Gastrocnemius medialis (tissue), 4 donors: Measurements from ENCODE around the gene ZC3H4. TPM values are rescaled to one million over a fixed set of nuclear protein-coding genes. Genes with fewer than 3 reads are reported as not detected.

Source experiments
- ATAC-seq, 2 donors: fragments of 150-250 bp; one replicate each; pipeline ENCODE4 v1.9.1; 2016
- DNase-seq, 2 donors: peaks; one replicate each; pipeline ENCODE4 v3.0.0-alpha.2; 2019
- H3K27ac ChIP-seq, 4 donors: fragments of 200-600 bp; sonication (generic); 1 replicate in 1 of 4; 2 replicates in 3 of 4; pipeline ENCODE4 v1.5.1; 2016 to 2018; ENCODE audit warnings: mild to moderate bottlenecking in 2 of 4, moderate library complexity in 1 of 4
- H3K27me3 ChIP-seq, 3 donors: fragments of 200-600 bp; sonication (generic) in 2 of 3; 1 replicate in 1 of 3; 2 replicates in 2 of 3; pipeline versions ENCODE4 v1.5.1 to v1.6.0; 2016 to 2019; ENCODE audit warnings: mild to moderate bottlenecking in 1 of 3, moderate library complexity in 1 of 3
- H3K36me3 ChIP-seq, 2 donors: fragments of 200-600 bp; sonication (generic) in 1 of 2; one replicate each; pipeline ENCODE4 v1.5.1; 2017 to 2018
- H3K4me1 ChIP-seq, 2 donors: fragments of 200-600 bp; sonication (generic) in 1 of 2; one replicate each; pipeline ENCODE4 v1.5.1; 2016 to 2017; ENCODE audit warnings: mild to moderate bottlenecking in 2 of 2
- H3K4me3 ChIP-seq, 4 donors: fragments of 200-600 bp; sonication (generic) in 3 of 4; 1 replicate in 1 of 4; 2 replicates in 3 of 4; pipeline ENCODE4 v1.5.1; 2016 to 2019; ENCODE audit warnings: mild to moderate bottlenecking in 2 of 4
- H3K9me3 ChIP-seq, 3 donors: fragments of 200-600 bp; sonication (generic) in 2 of 3; 1 replicate in 1 of 3; 2 replicates in 2 of 3; pipeline ENCODE4 v1.5.1; 2016 to 2019
- POLR2A ChIP-seq, 2 donors: fragments of 450-650 bp; IDR thresholded peaks; one replicate each; pipeline ENCODE4 v1.6.1; 2017; ENCODE audit warnings: antibody characterized with exemption in 2 of 2, mild to moderate bottlenecking in 2 of 2, moderate library complexity in 2 of 2
- in situ Hi-C, 4 donors: fragments of 200-750 bp; cut with MboI; loops; one replicate each; pipeline versions ENCODE4 v1.15.0 to v1.8.0; 2017; ENCODE audit warnings: low sequenced_read_pairs in 4 of 4
- intact Hi-C: fragments of 100-400 bp; cut with DNase I; formaldehyde crosslinking; loops from one replicate; pipeline ENCODE4 v1.15.1; 2023; ENCODE audit warnings: low total_unique reads
- total RNA-seq, 4 donors: library from RNA; depleted of rRNA; stranded (reverse); fragments of >200 nt; gene quantifications; one replicate each; pipeline versions ENCODE4 v1.1.0 to v1.2.3, GENCODE V29; 2016
- TF ChIP-seq, protein P1 (sequence below), 5 experiments: fragments of 450-650 bp in 3 of 5; fragments of 200-600 bp in 2 of 5; sonication (generic) in 2 of 5; IDR thresholded peaks in 4 of 5; conservative IDR thresholded peaks in 1 of 5; 1 replicate in 4 of 5; 2 replicates in 1 of 5; pipeline ENCODE4 v1.5.1; 2016 to 2019; ENCODE audit warnings: antibody characterized with exemption in 5 of 5, mild to moderate bottlenecking in 3 of 5, moderate library complexity in 3 of 5

The ZC3H4 gene
- total RNA-seq, 4 donors from 2014 or later = 16.2 to 31.7 (median 22.8) TPM

DNA sequence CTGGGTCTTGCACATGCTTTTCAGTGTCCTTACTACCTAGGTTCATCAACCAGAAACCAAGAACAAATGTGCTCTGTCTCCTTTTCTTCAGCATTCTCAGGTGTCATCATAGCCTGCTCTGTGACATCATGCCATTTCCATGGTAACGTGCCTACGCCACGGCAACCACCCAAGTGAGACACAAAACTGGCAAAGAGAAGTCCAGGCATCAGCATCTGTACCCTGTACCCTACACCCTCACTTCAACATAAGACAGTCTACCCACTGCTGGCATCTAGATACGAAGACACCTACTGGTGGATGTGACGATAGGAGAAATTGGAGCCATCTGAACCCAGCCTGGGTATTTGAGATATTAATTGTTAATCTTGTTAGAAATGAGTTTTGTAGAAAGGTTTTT is 13.3 kb downstream of the ZC3H4 start:
- intact Hi-C loops (no loop called here), in situ Hi-C loops (no loop called here)
- no peak for ATAC-seq
- Histone ChIP-seq H3K27me3 (no peaks in the 10 kb centered on the region), H3K36me3 (no peaks in the 10 kb centered on the region), H3K27ac (no peak overlapping the region), H3K4me1 (peaks cover 65 to 80% of the 10 kb centered on the region in 2 donors), H3K4me3 (no peak overlapping the region), H3K9me3 (no peaks in the 10 kb centered on the region)
- DNase-seq = no peak
- no peak for TF ChIP-seq POLR2A (IDR thresholded peaks at IDR 0.05)
- TF ChIP-seq, protein P1, sequence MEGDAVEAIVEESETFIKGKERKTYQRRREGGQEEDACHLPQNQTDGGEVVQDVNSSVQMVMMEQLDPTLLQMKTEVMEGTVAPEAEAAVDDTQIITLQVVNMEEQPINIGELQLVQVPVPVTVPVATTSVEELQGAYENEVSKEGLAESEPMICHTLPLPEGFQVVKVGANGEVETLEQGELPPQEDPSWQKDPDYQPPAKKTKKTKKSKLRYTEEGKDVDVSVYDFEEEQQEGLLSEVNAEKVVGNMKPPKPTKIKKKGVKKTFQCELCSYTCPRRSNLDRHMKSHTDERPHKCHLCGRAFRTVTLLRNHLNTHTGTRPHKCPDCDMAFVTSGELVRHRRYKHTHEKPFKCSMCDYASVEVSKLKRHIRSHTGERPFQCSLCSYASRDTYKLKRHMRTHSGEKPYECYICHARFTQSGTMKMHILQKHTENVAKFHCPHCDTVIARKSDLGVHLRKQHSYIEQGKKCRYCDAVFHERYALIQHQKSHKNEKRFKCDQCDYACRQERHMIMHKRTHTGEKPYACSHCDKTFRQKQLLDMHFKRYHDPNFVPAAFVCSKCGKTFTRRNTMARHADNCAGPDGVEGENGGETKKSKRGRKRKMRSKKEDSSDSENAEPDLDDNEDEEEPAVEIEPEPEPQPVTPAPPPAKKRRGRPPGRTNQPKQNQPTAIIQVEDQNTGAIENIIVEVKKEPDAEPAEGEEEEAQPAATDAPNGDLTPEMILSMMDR (IDR thresholded peaks at IDR 0.05 in 4 of 5, conservative IDR thresholded peaks at IDR 0.05 in 1 of 5) = no peak

DNA sequence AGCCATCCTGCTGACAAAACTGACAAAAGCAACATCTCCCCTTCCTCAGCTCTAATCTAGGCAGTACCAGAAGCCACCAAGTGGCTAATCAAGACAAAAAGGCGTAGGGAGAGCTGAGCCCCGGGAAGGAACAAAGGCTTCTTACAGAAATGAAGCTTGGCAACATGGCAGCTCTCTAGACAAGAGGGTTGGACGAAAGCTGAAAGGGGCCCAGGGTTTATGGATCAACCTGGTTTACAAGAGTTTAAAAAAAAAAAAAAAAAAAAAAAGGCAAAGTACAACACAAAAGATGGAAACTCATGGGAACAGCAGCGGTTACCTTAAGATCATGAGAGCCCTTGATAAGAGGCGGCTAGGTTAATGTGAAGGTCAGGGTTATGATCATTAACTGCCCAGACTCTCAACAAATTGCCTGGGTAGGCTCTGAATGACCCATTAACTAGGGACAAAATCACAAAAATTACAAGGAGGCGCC is 14.0 kb downstream of the ZC3H4 start:
- Histone ChIP-seq H3K9me3 (no peaks in the 10 kb centered on the region), H3K4me1 (peaks cover 65 to 79% of the 10 kb centered on the region in 2 donors), H3K27ac (no peak overlapping the region), H3K36me3 (no peaks in the 10 kb centered on the region), H3K27me3 (no peaks in the 10 kb centered on the region), H3K4me3 (no peak overlapping the region)
- ATAC-seq = no peak
- TF ChIP-seq, protein P1 (IDR thresholded peaks at IDR 0.05 in 4 of 5, conservative IDR thresholded peaks at IDR 0.05 in 1 of 5) = no peak
- no peak for TF ChIP-seq POLR2A (IDR thresholded peaks at IDR 0.05)
- no peak for DNase-seq
- in situ Hi-C loops = no loop called here
- intact Hi-C loops = no loop called here

DNA sequence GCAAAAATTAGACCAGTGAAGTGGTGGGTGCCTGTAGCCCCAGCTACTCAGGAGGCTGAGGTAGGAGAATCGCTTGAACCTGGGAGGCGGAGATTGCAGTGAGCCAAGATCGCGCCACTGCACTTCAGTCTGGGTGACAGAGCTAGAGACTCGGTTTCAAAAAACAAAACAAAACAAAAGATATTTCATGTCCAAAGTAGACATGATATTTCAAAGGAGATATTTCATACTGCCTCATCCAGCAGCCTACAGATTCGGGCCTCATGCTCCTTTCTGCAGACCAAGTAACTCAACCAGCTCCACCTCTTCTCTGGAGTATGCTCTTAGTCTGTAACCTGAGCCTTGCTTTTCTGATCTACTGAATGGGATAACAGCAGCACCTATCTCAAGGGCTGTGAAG is 15.0 kb downstream of the ZC3H4 start:
- ATAC-seq (no peak), DNase-seq (no peak)
- in situ Hi-C loops (no loop called here), intact Hi-C loops (no loop called here)
- H3K27me3 ChIP-seq = no peaks in the 10 kb centered on the region
- peaks cover 70 to 81% of the 10 kb centered on the region in 2 donors for H3K4me1 ChIP-seq
- peak overlapping the region in 3 of 4 donors; percentile 79 to 87 (median 85) for H3K27ac ChIP-seq
- no peaks in the 10 kb centered on the region for H3K9me3 ChIP-seq
- no peaks in the 10 kb centered on the region for H3K36me3 ChIP-seq
- TF ChIP-seq POLR2A (IDR thresholded peaks at IDR 0.05) = no peak
- TF ChIP-seq, protein P1 (IDR thresholded peaks at IDR 0.05 in 4 of 5, conservative IDR thresholded peaks at IDR 0.05 in 1 of 5) = no peak
- no peak overlapping the region for H3K4me3 ChIP-seq

DNA sequence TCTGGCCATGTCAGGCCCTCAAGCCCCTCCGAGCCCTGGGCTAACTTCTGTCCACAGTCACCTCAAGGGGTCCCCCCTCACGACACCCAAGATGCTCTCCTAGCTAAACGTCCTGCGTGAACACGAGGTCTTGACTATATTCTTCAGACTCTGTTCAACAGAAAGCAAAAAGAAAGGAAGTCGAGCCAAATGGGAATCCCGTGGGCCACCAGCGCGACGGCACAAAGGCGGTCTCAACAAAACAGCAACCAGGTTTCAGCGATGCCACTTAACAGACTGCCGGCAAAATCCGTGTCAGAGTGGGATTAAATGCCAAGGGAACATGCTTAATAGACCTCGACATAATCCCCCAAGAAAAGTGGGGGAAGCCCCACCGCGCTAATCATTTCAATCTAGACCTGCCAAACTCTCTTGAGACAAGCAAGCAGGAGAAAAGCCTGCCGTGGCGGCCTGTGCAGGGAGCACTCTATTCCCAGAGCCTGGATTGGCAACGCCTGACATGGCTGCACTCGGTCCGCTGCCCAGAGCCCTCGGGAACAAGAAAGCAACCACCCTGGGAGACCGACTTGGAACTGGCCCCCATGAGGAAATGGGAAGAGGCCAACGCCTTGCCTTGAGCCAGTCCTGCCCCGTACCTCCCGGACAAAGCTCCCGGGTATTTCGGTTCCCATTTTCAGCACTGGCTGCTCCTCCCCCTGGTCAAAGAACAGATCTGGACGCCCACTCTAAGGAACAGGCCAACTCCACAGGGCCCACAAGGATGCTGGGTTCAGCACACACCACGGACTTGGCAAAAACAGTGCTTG is 16.0 kb downstream of the ZC3H4 start:
- DNase-seq = peak; percentile 56 to 79
- peaks cover 69 to 78% of the 10 kb centered on the region in 2 donors for H3K4me1 ChIP-seq
- intact Hi-C loops (loop anchor here (1.0 kb wide), 1 partner anchor 16 kb away; the partner anchor contains the start of gene ZC3H4), in situ Hi-C loops (no loop called here)
- peak; percentile 53 to 65 for ATAC-seq
- peak overlapping the region; percentile 79 to 87 (median 84) for H3K27ac ChIP-seq
- TF ChIP-seq, protein P1 (IDR thresholded peaks at IDR 0.05 in 4 of 5, conservative IDR thresholded peaks at IDR 0.05 in 1 of 5) = no peak
- TF ChIP-seq POLR2A (IDR thresholded peaks at IDR 0.05) = no peak
- H3K27me3 ChIP-seq = no peaks in the 10 kb centered on the region
- H3K9me3 ChIP-seq = no peaks in the 10 kb centered on the region
- no peaks in the 10 kb centered on the region for H3K36me3 ChIP-seq
- peak overlapping the region; percentile 27 to 50 (median 38) for H3K4me3 ChIP-seq
